GM12878 (cell line): Measurements from ENCODE around the gene CACNA1H. TPM values are rescaled to one million over a fixed set of nuclear protein-coding genes. Genes with fewer than 3 reads are reported as not detected.
"Not testable (repeated sequence)": the region's sequence is repeated elsewhere in the genome, so short reads cannot be mapped to it uniquely, and the experiment has no call there.

Experiments
- ATAC-seq: fragments of 200-7000 bp; cut with Tn5 transposase; 3 replicates; pipeline ENCODE4 v1.9.1; 2020; ENCODE audit warnings: mild to moderate bottlenecking, moderate library complexity
- BruUV-seq: library from RNA; stranded (reverse); fragments of 400-500 nt; replicated peaks from 2 replicates; lab custom pipeline; 2021; lab: Mats Ljungman, UMichigan
- CTCF ChIA-PET: fragments of 300-600 bp; sonication (Branson Sonifier 250); formaldehyde crosslinking; extraction: SDS; loops from one replicate; lab custom pipeline; 2021; ENCODE audit warnings: inconsistent platforms; lab: Yijun Ruan, JAX
- POLR2A ChIA-PET: fragments of 350-600 bp; formaldehyde crosslinking; extraction: SDS; loops from one replicate; lab custom pipeline; 2021; ENCODE audit warnings: inconsistent platforms; lab: Charles Lee
- RAD21 ChIA-PET: fragments of 300-600 bp; sonication (Branson Sonifier 250); formaldehyde crosslinking; loops from one replicate; lab custom pipeline; 2023; ENCODE audit warnings: antibody characterized with exemption; ENCODE audit not compliant: unreplicated experiment; lab: Charles Lee
- SMC1A ChIA-PET: fragments of 300-600 bp; sonication (Branson Sonifier 250); formaldehyde crosslinking; loops from one replicate; lab custom pipeline; 2023; ENCODE audit not compliant: unreplicated experiment, uncharacterized antibody; lab: Charles Lee
- DNase-seq: peaks from one replicate; pipeline ENCODE4 v3.0.0-alpha.2; 2011; ENCODE audit warnings: low read depth, low spot score
- FAIRE-seq: peaks from 3 replicates; lab custom pipeline; 2011; peaks lifted over from hg19 to GRCh38; lab: Jason Lieb, UNC
- H2AFZ ChIP-seq: 2 replicates; pipeline ENCODE4 v1.6.0; 2011; ENCODE audit warnings: low read depth, low read length, control low read depth; ENCODE audit not compliant: control insufficient read depth
- H3K27ac ChIP-seq: 2 replicates; pipeline ENCODE4 v1.5.1; 2011; ENCODE audit warnings: control low read depth; ENCODE audit not compliant: control insufficient read depth, insufficient read depth
- H3K27me3 ChIP-seq, 2 experiments: replicated peaks in 1 of 2; 2 replicates each; pipeline versions ENCODE4 v1.6.0 to v1.6.1; 2011; ENCODE audit warnings: low read length in 1 of 2; ENCODE audit not compliant: control insufficient read depth in 2 of 2, insufficient read depth in 2 of 2
- H3K36me3 ChIP-seq, 2 experiments: 2 replicates each; pipeline ENCODE4 v1.5.1; 2011; ENCODE audit warnings: low read length in 1 of 2; ENCODE audit not compliant: control insufficient read depth in 2 of 2, insufficient read depth in 2 of 2
- H3K4me1 ChIP-seq: 2 replicates; pipeline ENCODE4 v1.6.1; 2011; ENCODE audit warnings: mild to moderate bottlenecking, low read length, moderate library complexity, mixed read lengths; ENCODE audit not compliant: control insufficient read depth, insufficient read depth
- H3K4me2 ChIP-seq: 2 replicates; pipeline ENCODE4 v1.6.0; 2011; ENCODE audit warnings: control low read depth; ENCODE audit not compliant: control insufficient read depth, insufficient read depth
- H3K4me3 ChIP-seq: fragments of 200-600 bp; sonication (generic); 2 replicates; pipeline ENCODE4 v1.5.1; 2016
- H3K79me2 ChIP-seq: 2 replicates; pipeline ENCODE4 v1.6.0; 2011; ENCODE audit warnings: low read length; ENCODE audit not compliant: control insufficient read depth, insufficient read depth
- H3K9ac ChIP-seq: 2 replicates; pipeline ENCODE4 v1.8.0; 2011; ENCODE audit warnings: low read length, control low read depth, mixed read lengths; ENCODE audit not compliant: control insufficient read depth, insufficient read depth
- H3K9me3 ChIP-seq: replicated peaks from 3 replicates; pipeline ENCODE4 v1.5.1; 2011; ENCODE audit warnings: mild to moderate bottlenecking, low read length; ENCODE audit not compliant: control insufficient read depth, insufficient read depth
- H4K20me1 ChIP-seq: 2 replicates; pipeline ENCODE4 v1.6.0; 2011; ENCODE audit not compliant: control insufficient read depth, insufficient read depth
- KAT2A ChIP-seq: conservative IDR thresholded peaks from 2 replicates; pipeline ENCODE4 v1.6.1; 2011; ENCODE audit warnings: low read depth, low read length; ENCODE audit not compliant: control insufficient read depth
- NRF1 ChIP-seq: conservative IDR thresholded peaks from 2 replicates; pipeline ENCODE4 v1.6.1; 2011; ENCODE audit warnings: mild to moderate bottlenecking, low read depth, low read length, improper control_type of control experiment
- ZNF622 ChIP-seq: fragments of 450-650 bp; IDR thresholded peaks from 2 replicates; pipeline ENCODE4 v1.6.1; 2017; ENCODE audit warnings: mild to moderate bottlenecking, inconsistent platforms
- WGBS: methylation state at CpG from one replicate; pipeline ENCODE4 v1.1.6; 2016; ENCODE audit warnings: low lambda C conversion rate; ENCODE audit not compliant: insufficient replicate concordance, insufficient coverage; ENCODE audit errors: missing lambda C conversion rate; 5-methylcytosine and 5-hydroxymethylcytosine counted together
- in situ Hi-C: fragments of 300-500 bp; cut with MboI; formaldehyde crosslinking; loops from 9 replicates; pipeline ENCODE4 v1.14.3; 2018; ENCODE audit warnings: mixed read lengths
- intact Hi-C: fragments of 100-400 bp; cut with micrococcal nuclease; formaldehyde crosslinking; loops from one replicate; pipeline ENCODE4 v1.14.2; 2022; ENCODE audit not compliant: unreplicated experiment
- polyA plus RNA-seq, 11 experiments: library from polyadenylated mRNA; depleted of rRNA in 4 of 11; unstranded in 6 of 11; stranded (reverse) in 5 of 11; fragments of >200 nt; fragmentation: Nextera tagmentation in 4 of 11; fragmentation: Illumina TruSeq in 1 of 11; extraction: Ambion mirVana in 4 of 11; extraction: Trizol in 1 of 11; gene quantifications; 1 replicate in 1 of 11; 2 replicates in 10 of 11; pipeline versions ENCODE4 v1.2.1 to v1.2.3, GENCODE V29; 2011 to 2016; ENCODE audit warnings: inconsistent platforms in 2 of 11, missing spikeins in 2 of 11, low read depth in 1 of 11
- total RNA-seq, 4 experiments: library from RNA; depleted of rRNA in 3 of 4; stranded (reverse); fragments of >200 nt in 3 of 4; fragmentation: Illumina TruSeq in 1 of 4; extraction: Trizol in 1 of 4; gene quantifications; 2 replicates each; pipeline versions ENCODE4 v1.2.1 to v1.2.3, GENCODE V29; 2013 to 2021
- TF ChIP-seq, protein P1 (sequence below): fragments of 450-650 bp; IDR thresholded peaks from 2 replicates; pipeline ENCODE4 v1.6.1; 2017; ENCODE audit warnings: mild to moderate bottlenecking, low read depth, inconsistent platforms; ENCODE audit not compliant: poor library complexity, severe bottlenecking

The CACNA1H gene
- total and polyA plus RNA-seq, 10 of the 15 experiments (the other 5 are each of a cell fraction or from before 2014, with no cell fraction given): 0.03 to 0.54 TPM; not detected in 8

DNA sequence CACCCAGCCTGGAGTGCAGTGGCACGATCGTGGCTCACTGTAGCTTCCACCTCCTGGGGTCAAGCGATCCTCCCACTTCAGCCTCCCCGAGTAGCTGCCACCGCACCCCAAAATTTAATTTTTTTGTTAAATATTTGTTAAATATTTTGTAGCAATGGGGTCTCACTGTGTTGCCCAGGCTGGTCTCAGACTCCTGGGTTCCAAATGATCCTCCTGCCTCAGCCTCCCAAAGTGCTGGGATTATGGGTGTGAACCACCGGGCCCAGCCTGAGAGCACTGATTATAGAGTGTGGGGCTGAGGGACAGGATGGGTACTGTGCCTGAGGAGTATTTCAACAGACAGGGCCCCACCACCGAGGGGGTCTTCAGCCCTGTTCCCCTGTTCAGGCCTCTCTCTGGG, 36.5 kb downstream of the CACNA1H start (continued):
- TF ChIP-seq NRF1 (no peak), ZNF622 (no peak), KAT2A (no peak)
- TF ChIP-seq, protein P1, sequence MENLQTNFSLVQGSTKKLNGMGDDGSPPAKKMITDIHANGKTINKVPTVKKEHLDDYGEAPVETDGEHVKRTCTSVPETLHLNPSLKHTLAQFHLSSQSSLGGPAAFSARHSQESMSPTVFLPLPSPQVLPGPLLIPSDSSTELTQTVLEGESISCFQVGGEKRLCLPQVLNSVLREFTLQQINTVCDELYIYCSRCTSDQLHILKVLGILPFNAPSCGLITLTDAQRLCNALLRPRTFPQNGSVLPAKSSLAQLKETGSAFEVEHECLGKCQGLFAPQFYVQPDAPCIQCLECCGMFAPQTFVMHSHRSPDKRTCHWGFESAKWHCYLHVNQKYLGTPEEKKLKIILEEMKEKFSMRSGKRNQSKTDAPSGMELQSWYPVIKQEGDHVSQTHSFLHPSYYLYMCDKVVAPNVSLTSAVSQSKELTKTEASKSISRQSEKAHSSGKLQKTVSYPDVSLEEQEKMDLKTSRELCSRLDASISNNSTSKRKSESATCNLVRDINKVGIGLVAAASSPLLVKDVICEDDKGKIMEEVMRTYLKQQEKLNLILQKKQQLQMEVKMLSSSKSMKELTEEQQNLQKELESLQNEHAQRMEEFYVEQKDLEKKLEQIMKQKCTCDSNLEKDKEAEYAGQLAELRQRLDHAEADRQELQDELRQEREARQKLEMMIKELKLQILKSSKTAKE: no peak

- 30% methylated on average over 9 of the region's 11 CpGs for WGBS
- H3K36me3 ChIP-seq, H2AFZ ChIP-seq, SMC1A ChIA-PET, DNase-seq, FAIRE-seq, CTCF ChIA-PET, H3K79me2 ChIP-seq, H3K27ac ChIP-seq, intact Hi-C loops, BruUV-seq, H3K9me3 ChIP-seq, H3K4me1 ChIP-seq, RAD21 ChIA-PET, in situ Hi-C loops, H4K20me1 ChIP-seq, POLR2A ChIA-PET, H3K4me2 ChIP-seq, H3K27me3 ChIP-seq, H3K4me3 ChIP-seq, H3K9ac ChIP-seq, ATAC-seq: not testable (repeated sequence)
Measured at GRCh38 chr16:1190789-1191188, 37.9 kb downstream of the CACNA1H start.
